SK-N-MC (cell line): ENCODE data around the gene CCDC141.

Experiments used
- EZH2 ChIP-seq: fragments of 200-600 bp; sonication (generic); IDR thresholded peaks from one replicate; pipeline ENCODE4 v1.6.1; 2017; ENCODE audit warnings: antibody characterized with exemption
- FOXP2 ChIP-seq: optimal IDR thresholded peaks from 2 replicates; pipeline ENCODE3; 2011; ENCODE audit warnings: mild to moderate bottlenecking, moderate library complexity; ENCODE audit not compliant: insufficient read depth; ENCODE audit errors: extremely low read length, control extremely low read depth
- POLR2AphosphoS5 ChIP-seq: IDR thresholded peaks from 2 replicates; pipeline ENCODE4 v1.6.1; 2012; ENCODE audit warnings: mild to moderate bottlenecking, low read depth, low read length, borderline replicate concordance

GRCh38 chr2:179019260-179019659 is 30.7 kb downstream of the CCDC141 start:
- TF ChIP-seq POLR2AphosphoS5: no peak
- TF ChIP-seq EZH2: no peak
- TF ChIP-seq FOXP2: no peak
